ENCODE data around the gene FBXW11. TPM values are rescaled to one million over a fixed set of nuclear protein-coding genes. Genes with fewer than 3 reads are reported as not detected.

Gene FBXW11
- total RNA-seq, 1 experiment from 2014 or later: 46.3 TPM

GRCh38 chr5:171862624-171863023 lies 143.8 kb downstream of the FBXW11 start:
- Mint-ChIP-seq H3K9me3 (ENCODE audit: unreplicated experiment) (no peaks in the 10 kb centered on the region), H3K4me3 (ENCODE audit: unreplicated experiment) (no peak overlapping the region), H3K27ac (ENCODE audit: unreplicated experiment) (no peak overlapping the region), H3K4me1 (ENCODE audit: low read depth, unreplicated experiment) (no peaks in the 10 kb centered on the region), H3K36me3 (ENCODE audit: insufficient read depth, unreplicated experiment) (peaks cover 30% of the 10 kb centered on the region), H3K27me3 (ENCODE audit: insufficient read depth, unreplicated experiment) (no peaks in the 10 kb centered on the region)
- TF ChIP-seq, protein P1, sequence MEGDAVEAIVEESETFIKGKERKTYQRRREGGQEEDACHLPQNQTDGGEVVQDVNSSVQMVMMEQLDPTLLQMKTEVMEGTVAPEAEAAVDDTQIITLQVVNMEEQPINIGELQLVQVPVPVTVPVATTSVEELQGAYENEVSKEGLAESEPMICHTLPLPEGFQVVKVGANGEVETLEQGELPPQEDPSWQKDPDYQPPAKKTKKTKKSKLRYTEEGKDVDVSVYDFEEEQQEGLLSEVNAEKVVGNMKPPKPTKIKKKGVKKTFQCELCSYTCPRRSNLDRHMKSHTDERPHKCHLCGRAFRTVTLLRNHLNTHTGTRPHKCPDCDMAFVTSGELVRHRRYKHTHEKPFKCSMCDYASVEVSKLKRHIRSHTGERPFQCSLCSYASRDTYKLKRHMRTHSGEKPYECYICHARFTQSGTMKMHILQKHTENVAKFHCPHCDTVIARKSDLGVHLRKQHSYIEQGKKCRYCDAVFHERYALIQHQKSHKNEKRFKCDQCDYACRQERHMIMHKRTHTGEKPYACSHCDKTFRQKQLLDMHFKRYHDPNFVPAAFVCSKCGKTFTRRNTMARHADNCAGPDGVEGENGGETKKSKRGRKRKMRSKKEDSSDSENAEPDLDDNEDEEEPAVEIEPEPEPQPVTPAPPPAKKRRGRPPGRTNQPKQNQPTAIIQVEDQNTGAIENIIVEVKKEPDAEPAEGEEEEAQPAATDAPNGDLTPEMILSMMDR (IDR thresholded peaks at IDR 0.05; ENCODE audit: insufficient read depth in 1 of 2, low read depth in 1 of 2, low read length in 1 of 2, severe bottlenecking in 1 of 2, unreplicated experiment in 1 of 2): no peak
- Histone ChIP-seq H3K27me3 (replicated peaks; ENCODE audit: control insufficient read depth, insufficient read depth, low read length) (no peaks in the 10 kb centered on the region), H3K36me3 (ENCODE audit: control insufficient read depth, insufficient read depth, low read length) (peaks cover 4% of the 10 kb centered on the region), H3K4me1 (no peaks in the 10 kb centered on the region), H3K4me3 (ENCODE audit: low read depth, low read length) (no peak overlapping the region), H3K9me3 (no peaks in the 10 kb centered on the region)
- no peak for DNase-seq
- intact Hi-C loops (cut with micrococcal nuclease; ENCODE audit: unreplicated experiment): no loop called here
- ChIA-PET CTCF (interaction anchor here (0.7 kb wide), 1 partner anchor 46 kb away, joined by 3 read pairs; no protein-coding TSS in a partner anchor), POLR2A (no interaction called here)
- BruUV-seq (replicated peaks): no TSS peak

DNA sequence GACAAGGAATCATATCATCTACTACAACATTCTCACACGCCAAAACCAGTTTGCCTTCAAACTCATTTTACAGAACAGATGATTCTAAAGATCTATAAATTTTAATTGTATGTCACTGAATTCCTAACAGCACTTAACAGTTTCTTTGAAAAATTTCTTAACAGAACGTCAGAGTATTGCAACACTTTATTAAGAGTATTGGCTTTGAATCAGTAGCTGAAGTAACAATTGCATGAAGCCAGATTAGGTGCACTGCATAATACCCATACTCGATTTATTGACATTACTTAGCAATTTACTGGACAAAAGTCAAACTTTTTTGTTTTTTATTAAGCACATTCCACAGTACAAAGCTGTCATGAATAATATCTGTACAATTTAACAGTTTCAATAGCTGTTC lies 145.1 kb downstream of the FBXW11 start:
- no peaks in the 10 kb centered on the region for H3K4me1 Mint-ChIP-seq (ENCODE audit: low read depth, unreplicated experiment)
- H3K36me3 Mint-ChIP-seq (ENCODE audit: insufficient read depth, unreplicated experiment): peaks cover 19% of the 10 kb centered on the region
- CTCF ChIA-PET: no interaction called here
- no peaks in the 10 kb centered on the region for H3K9me3 Mint-ChIP-seq (ENCODE audit: unreplicated experiment)
- H3K27me3 ChIP-seq (replicated peaks; ENCODE audit: control insufficient read depth, insufficient read depth, low read length): no peaks in the 10 kb centered on the region
- TF ChIP-seq, protein P1 (IDR thresholded peaks at IDR 0.05; ENCODE audit: insufficient read depth in 1 of 2, low read depth in 1 of 2, low read length in 1 of 2, severe bottlenecking in 1 of 2, unreplicated experiment in 1 of 2): no peak
- DNase-seq: no peak
- no peak overlapping the region for H3K27ac Mint-ChIP-seq (ENCODE audit: unreplicated experiment)
- no peak overlapping the region for H3K4me3 Mint-ChIP-seq (ENCODE audit: unreplicated experiment)
- H3K4me1 ChIP-seq: no peaks in the 10 kb centered on the region
- no peak overlapping the region for H3K4me3 ChIP-seq (ENCODE audit: low read depth, low read length)
- POLR2A ChIA-PET: no interaction called here
- peaks cover 4% of the 10 kb centered on the region for H3K36me3 ChIP-seq (ENCODE audit: control insufficient read depth, insufficient read depth, low read length)
- intact Hi-C loops (cut with micrococcal nuclease; ENCODE audit: unreplicated experiment): no loop called here
- H3K9me3 ChIP-seq: no peaks in the 10 kb centered on the region
- no peaks in the 10 kb centered on the region for H3K27me3 Mint-ChIP-seq (ENCODE audit: insufficient read depth, unreplicated experiment)
- BruUV-seq (replicated peaks): no TSS peak

GRCh38 chr5:171858303-171858702 lies 148.1 kb downstream of the FBXW11 start:
- peak overlapping the region; percentile 46 for H3K27ac Mint-ChIP-seq (ENCODE audit: unreplicated experiment)
- H3K27me3 Mint-ChIP-seq (ENCODE audit: insufficient read depth, unreplicated experiment): no peaks in the 10 kb centered on the region
- H3K36me3 Mint-ChIP-seq (ENCODE audit: insufficient read depth, unreplicated experiment): peaks cover 13% of the 10 kb centered on the region
- H3K4me3 Mint-ChIP-seq (ENCODE audit: unreplicated experiment): no peak overlapping the region
- peak in 1 of 2 experiments; percentile 14 for DNase-seq
- BruUV-seq (replicated peaks): no TSS peak
- no peaks in the 10 kb centered on the region for H3K4me1 Mint-ChIP-seq (ENCODE audit: low read depth, unreplicated experiment)
- ChIA-PET POLR2A (no interaction called here), CTCF (no interaction called here)
- H3K4me1 ChIP-seq: no peaks in the 10 kb centered on the region
- intact Hi-C loops (cut with micrococcal nuclease; ENCODE audit: unreplicated experiment): no loop called here
- TF ChIP-seq, protein P1 (IDR thresholded peaks at IDR 0.05; ENCODE audit: insufficient read depth in 1 of 2, low read depth in 1 of 2, low read length in 1 of 2, severe bottlenecking in 1 of 2, unreplicated experiment in 1 of 2): peak; percentile 25 to 34
- no peaks in the 10 kb centered on the region for H3K9me3 Mint-ChIP-seq (ENCODE audit: unreplicated experiment)
- H3K4me3 ChIP-seq (ENCODE audit: low read depth, low read length): no peak overlapping the region
- no peaks in the 10 kb centered on the region for H3K27me3 ChIP-seq (replicated peaks; ENCODE audit: control insufficient read depth, insufficient read depth, low read length)
- no peaks in the 10 kb centered on the region for H3K9me3 ChIP-seq
- H3K36me3 ChIP-seq (ENCODE audit: control insufficient read depth, insufficient read depth, low read length): peaks cover 4% of the 10 kb centered on the region
